Right lobe of liver (tissue), 6 donors: ENCODE data around the gene PRKG2. TPM values are rescaled to one million over a fixed set of nuclear protein-coding genes. Genes with fewer than 3 reads are reported as not detected.

Source experiments
- ATAC-seq, 4 donors: fragments of 200-7000 bp; cut with Tn5 transposase; one replicate each; pipeline ENCODE4 v1.9.1; 2020; ENCODE audit warnings: mild to moderate bottlenecking in 4 of 4, moderate library complexity in 4 of 4
- DNase-seq, 3 donors: peaks; one replicate each; pipeline ENCODE4 v3.0.0-alpha.2; 2020
- H3K27ac ChIP-seq, 3 donors: fragments of 200-600 bp; one replicate each; pipeline ENCODE4 v1.8.0; 2022
- H3K27me3 ChIP-seq, 2 donors: fragments of 200-600 bp; one replicate each; pipeline ENCODE4 v1.8.0; 2022
- H3K36me3 ChIP-seq, 4 donors: fragments of 200-600 bp; sonication (generic) in 1 of 4; one replicate each; pipeline versions ENCODE4 v1.5.1 to v1.8.0; 2017 to 2022; ENCODE audit warnings: control low read depth in 1 of 4
- H3K4me1 ChIP-seq, 4 donors: fragments of 200-600 bp; sonication (generic) in 1 of 4; one replicate each; pipeline versions ENCODE4 v1.5.1 to v1.8.0; 2017 to 2022; ENCODE audit warnings: control low read depth in 1 of 4
- H3K4me3 ChIP-seq, 3 donors: fragments of 200-600 bp; one replicate each; pipeline ENCODE4 v1.8.0; 2022
- H3K9me3 ChIP-seq, 4 donors: fragments of 200-600 bp; sonication (generic) in 1 of 4; one replicate each; pipeline versions ENCODE4 v1.5.1 to v1.8.0; 2017 to 2022; ENCODE audit warnings: control low read depth in 1 of 4
- POLR2A ChIP-seq: fragments of 450-650 bp; IDR thresholded peaks from one replicate; pipeline ENCODE4 v1.6.1; 2017; ENCODE audit warnings: antibody characterized with exemption, mild to moderate bottlenecking
- WGBS: methylation state at CpG from one replicate; pipeline ENCODE4 v1.1.6; 2018; ENCODE audit warnings: low coverage, low lambda C conversion rate; ENCODE audit not compliant: insufficient coverage; ENCODE audit errors: missing lambda C conversion rate; 5-methylcytosine and 5-hydroxymethylcytosine counted together
- intact Hi-C, 2 donors: fragments of 100-400 bp; cut with DNase I; formaldehyde crosslinking; loops; one replicate each; pipeline versions ENCODE4 v1.11.2 to v1.14.1; 2022
- total RNA-seq, 6 experiments: library from RNA; depleted of rRNA in 2 of 6; stranded (reverse); fragments of >200 nt in 2 of 6; fragmentation: NEBNext Ultra II Directional in 3 of 6; extraction: Animal tissue kit (Norgen Biotek cat#: 25700) in 3 of 6; gene quantifications; one replicate each; pipeline versions ENCODE4 v1.1.0 to v1.2.4, GENCODE V29; 2016 to 2023
- TF ChIP-seq, protein P1 (sequence below), 4 donors: fragments of 200-600 bp in 3 of 4; fragments of 450-650 bp in 1 of 4; IDR thresholded peaks; one replicate each; pipeline versions ENCODE4 v1.5.1 to v1.8.0; 2016 to 2022; ENCODE audit warnings: antibody characterized with exemption in 4 of 4, mild to moderate bottlenecking in 2 of 4
- donor health status: DM: no; HTN: yes; CAD: no.
- donor health status: DM: no; HTN: no; CAD: no.
- donor health status: DM: no; HTN: no; CAD: no.
- donor health status: DM: no; HTN: yes; CAD: no.
- donor health status: DM: no; HTN: yes; CAD: no.

The PRKG2 gene
- total RNA-seq, 6 experiments from 2014 or later: 0.17 TPM; not detected in 5

DNA sequence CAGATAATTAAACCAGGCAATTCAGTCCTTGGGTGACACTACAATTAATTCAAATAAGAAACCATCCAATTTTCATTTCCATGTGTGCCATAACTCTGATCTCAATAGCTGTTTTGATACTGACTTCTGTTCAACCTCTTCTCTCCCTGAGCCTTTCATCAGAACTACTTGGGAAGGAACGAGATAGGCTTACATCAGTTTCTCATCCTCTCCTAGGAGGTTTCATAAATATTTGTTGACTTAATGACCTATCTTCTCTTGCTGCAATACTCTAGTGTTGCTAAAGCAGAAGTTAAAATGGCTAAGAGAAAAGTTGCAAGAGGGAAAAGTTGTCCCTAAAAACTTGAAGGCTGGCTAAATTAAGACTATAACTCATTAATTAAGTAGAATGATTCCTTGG, 41.8 kb downstream of the PRKG2 start:
- Histone ChIP-seq H3K27me3 (no peaks in the 10 kb centered on the region), H3K4me3 (no peak overlapping the region), H3K27ac (no peak overlapping the region), H3K9me3 (no peaks in the 10 kb centered on the region), H3K4me1 (no peaks in the 10 kb centered on the region), H3K36me3 (no peaks in the 10 kb centered on the region)
- DNase-seq: no peak
- 43% methylated on average over 1 of the region's 1 CpG for WGBS
- ATAC-seq: no peak
- intact Hi-C loops: no loop called here
- TF ChIP-seq POLR2A: no peak
- TF ChIP-seq, protein P1, sequence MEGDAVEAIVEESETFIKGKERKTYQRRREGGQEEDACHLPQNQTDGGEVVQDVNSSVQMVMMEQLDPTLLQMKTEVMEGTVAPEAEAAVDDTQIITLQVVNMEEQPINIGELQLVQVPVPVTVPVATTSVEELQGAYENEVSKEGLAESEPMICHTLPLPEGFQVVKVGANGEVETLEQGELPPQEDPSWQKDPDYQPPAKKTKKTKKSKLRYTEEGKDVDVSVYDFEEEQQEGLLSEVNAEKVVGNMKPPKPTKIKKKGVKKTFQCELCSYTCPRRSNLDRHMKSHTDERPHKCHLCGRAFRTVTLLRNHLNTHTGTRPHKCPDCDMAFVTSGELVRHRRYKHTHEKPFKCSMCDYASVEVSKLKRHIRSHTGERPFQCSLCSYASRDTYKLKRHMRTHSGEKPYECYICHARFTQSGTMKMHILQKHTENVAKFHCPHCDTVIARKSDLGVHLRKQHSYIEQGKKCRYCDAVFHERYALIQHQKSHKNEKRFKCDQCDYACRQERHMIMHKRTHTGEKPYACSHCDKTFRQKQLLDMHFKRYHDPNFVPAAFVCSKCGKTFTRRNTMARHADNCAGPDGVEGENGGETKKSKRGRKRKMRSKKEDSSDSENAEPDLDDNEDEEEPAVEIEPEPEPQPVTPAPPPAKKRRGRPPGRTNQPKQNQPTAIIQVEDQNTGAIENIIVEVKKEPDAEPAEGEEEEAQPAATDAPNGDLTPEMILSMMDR (IDR thresholded peaks at IDR 0.05): no peak

DNA sequence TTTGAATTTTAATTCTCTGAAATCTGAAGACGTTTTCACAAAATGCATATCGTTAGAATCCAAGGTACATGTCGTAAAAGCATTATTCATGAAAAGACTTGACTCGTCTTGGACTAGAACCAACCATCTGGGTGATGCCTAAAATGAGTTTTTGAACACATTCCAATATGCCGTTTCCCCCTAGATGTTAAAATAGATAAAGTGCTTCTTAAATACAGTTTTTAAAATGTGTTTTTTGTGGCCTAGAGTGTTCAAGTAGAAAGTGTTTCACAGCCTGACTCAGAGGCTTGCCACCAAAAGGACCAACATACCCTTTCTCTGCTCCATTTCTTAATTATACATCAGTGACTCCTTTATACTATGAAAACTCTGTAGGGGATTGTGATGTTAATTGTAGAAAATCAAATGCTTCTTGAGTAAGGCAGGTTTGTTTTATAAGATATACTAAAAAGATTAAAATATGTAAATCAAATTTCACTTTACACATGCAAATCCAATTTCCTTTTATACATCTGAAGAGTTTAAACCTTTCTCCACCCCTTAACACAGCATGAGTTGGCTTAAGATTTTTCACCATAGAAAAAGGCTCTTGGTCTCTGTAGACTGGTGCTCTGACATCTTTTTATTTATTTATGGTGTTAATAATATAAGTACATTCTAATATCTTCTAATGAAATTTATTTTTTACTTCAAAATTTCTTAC, 48.4 kb downstream of the PRKG2 start:
- Histone ChIP-seq H3K36me3 (no peaks in the 10 kb centered on the region), H3K27me3 (no peaks in the 10 kb centered on the region), H3K4me1 (no peaks in the 10 kb centered on the region), H3K27ac (no peak overlapping the region), H3K4me3 (no peak overlapping the region), H3K9me3 (no peaks in the 10 kb centered on the region)
- ATAC-seq (no peak), DNase-seq (no peak)
- intact Hi-C loops: no loop called here
- WGBS: 22% methylated on average over 5 of the region's 5 CpGs
- no peak for TF ChIP-seq POLR2A
- TF ChIP-seq, protein P1 (IDR thresholded peaks at IDR 0.05): no peak

DNA sequence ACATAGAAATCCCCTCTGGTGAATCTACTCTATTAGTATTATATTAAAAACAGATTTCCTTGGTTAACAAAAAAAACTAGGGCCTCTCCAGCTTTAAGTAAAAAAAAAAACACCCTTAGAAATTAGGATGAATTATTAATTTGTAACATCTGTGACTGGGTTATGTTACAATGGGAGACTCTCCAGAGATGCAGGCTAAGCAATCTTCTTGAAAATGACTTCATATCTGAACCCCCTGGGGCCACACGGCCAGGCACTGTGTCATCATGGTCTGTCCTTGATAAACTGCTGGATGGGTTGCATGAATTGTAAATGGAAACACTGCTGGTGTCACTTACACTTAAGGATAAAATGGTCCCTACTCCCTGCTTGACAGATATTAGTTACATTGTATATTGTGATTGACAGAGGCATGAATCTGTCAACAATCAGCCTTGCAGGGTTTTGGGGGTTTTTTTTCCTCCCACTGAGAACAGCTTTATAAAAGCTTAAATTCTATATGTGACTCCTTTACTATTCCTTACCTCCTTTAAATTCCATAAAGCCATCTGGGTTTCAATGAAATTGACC, 49.1 kb downstream of the PRKG2 start:
- intact Hi-C loops: no loop called here
- no peak for TF ChIP-seq POLR2A
- TF ChIP-seq, protein P1 (IDR thresholded peaks at IDR 0.05): no peak
- H3K36me3 ChIP-seq: no peaks in the 10 kb centered on the region
- DNase-seq (no peak), ATAC-seq (no peak)
- no peaks in the 10 kb centered on the region for H3K27me3 ChIP-seq
- H3K4me1 ChIP-seq: no peaks in the 10 kb centered on the region
- H3K9me3 ChIP-seq: no peaks in the 10 kb centered on the region
- H3K27ac ChIP-seq: no peak overlapping the region
- no peak overlapping the region for H3K4me3 ChIP-seq
- 20% methylated on average over 1 of the region's 1 CpG for WGBS

DNA sequence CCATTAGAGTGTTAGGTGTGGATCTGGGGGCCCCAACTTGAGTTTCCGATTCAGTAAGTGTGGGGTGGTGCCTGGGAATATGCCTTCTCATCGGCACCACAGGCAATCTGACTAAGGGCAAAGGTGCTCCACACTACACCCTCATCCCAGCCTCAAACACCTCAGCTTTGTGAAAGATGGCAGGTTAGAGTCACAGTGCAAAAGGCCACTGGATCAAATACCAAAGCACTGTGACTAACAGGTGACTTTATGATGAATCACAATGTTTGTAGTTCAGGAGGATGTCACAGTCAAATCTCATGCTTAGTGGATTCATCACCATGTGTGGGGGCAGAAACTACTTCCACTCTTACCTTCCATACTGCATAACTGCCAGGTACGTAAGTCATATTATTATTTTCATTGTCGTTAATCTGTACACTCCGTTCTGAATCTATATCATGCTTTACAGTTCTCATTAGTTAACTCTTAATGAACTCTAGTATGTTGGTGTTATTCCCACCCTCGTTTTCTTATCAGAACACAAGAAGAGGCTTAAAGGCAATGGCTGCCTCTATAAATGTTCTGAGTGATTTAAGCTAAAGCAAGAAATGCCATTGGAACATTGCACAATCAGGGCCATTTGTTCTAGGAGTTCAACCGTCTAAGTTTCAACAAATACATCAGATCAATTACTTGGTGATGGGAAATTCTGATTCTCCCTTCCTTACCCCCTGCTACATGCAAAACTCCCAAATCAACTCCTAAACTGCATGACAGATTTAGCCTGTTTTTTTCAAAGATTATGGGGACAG, 50.2 kb downstream of the PRKG2 start:
- no peaks in the 10 kb centered on the region for H3K36me3 ChIP-seq
- intact Hi-C loops: no loop called here
- H3K4me3 ChIP-seq: no peak overlapping the region
- ATAC-seq (peak in 1 of 4 donors; percentile 62), DNase-seq (no peak)
- H3K4me1 ChIP-seq: no peaks in the 10 kb centered on the region
- TF ChIP-seq, protein P1 (IDR thresholded peaks at IDR 0.05): no peak
- TF ChIP-seq POLR2A: no peak
- no peaks in the 10 kb centered on the region for H3K27me3 ChIP-seq
- H3K27ac ChIP-seq: no peak overlapping the region
- WGBS: 56% methylated on average over 7 of the region's 7 CpGs
- no peaks in the 10 kb centered on the region for H3K9me3 ChIP-seq
